Pancreas (tissue), 10 donors: ENCODE measurements around the gene MOB3B. TPM values are rescaled to one million over a fixed set of nuclear protein-coding genes. Genes with fewer than 3 reads are reported as not detected.

Source experiments
- ATAC-seq, 4 donors: fragments of 200-7000 bp; cut with Tn5 transposase; one replicate each; pipeline versions ENCODE4 v1.8.0 to v1.9.1; 2020; ENCODE audit warnings: mild to moderate bottlenecking in 4 of 4, moderate library complexity in 4 of 4
- DNase-seq, 6 donors: peaks; one replicate each; pipeline ENCODE4 v3.0.0-alpha.2; 2020
- FAIRE-seq: peaks from 2 replicates; lab custom pipeline; 2012; peaks lifted over from hg19 to GRCh38; lab: Jason Lieb, UNC
- H3K27ac ChIP-seq, 4 donors: fragments of 200-600 bp; sonication (generic); 1 replicate in 3 of 4; 2 replicates in 1 of 4; pipeline versions ENCODE4 v1.5.0 to v1.8.0; 2020
- H3K27me3 ChIP-seq, 4 donors: fragments of 200-600 bp; one replicate each; pipeline ENCODE4 v1.8.0; 2021
- H3K36me3 ChIP-seq, 3 donors: fragments of 200-600 bp; sonication (generic) in 1 of 3; one replicate each; pipeline versions ENCODE4 v1.5.0 to v1.8.0; 2020 to 2021
- H3K4me1 ChIP-seq, 3 donors: fragments of 200-600 bp; one replicate each; pipeline ENCODE4 v1.8.0; 2021
- H3K4me3 ChIP-seq, 4 donors: fragments of 200-600 bp; sonication (generic) in 2 of 4; one replicate each; pipeline versions ENCODE4 v1.5.0 to v1.8.0; 2020 to 2021
- H3K9me3 ChIP-seq, 4 donors: fragments of 200-600 bp; one replicate each; pipeline ENCODE4 v1.8.0; 2021
- WGBS, 2 donors: extraction: QIAGEN DNeasy Blood & Tissue Kit; methylation state at CpG; one replicate each; pipeline ENCODE4 v1.1.7; 2013; 5-methylcytosine and 5-hydroxymethylcytosine counted together
- intact Hi-C, 3 donors: fragments of 100-400 bp; cut with DNase I; formaldehyde crosslinking; loops; one replicate each; pipeline versions ENCODE4 v1.11.1 to v1.14.2; 2022
- polyA plus RNA-seq, 2 donors: library from polyadenylated mRNA; stranded (reverse); fragments of 200-250 nt; gene quantifications; one replicate each; pipeline ENCODE4 v1.2.3, GENCODE V29; 2013
- total RNA-seq, 6 donors: library from RNA; stranded (reverse); fragmentation: NEBNext Ultra II Directional in 4 of 6; extraction: Animal tissue kit (Norgen Biotek cat#: 25700) in 4 of 6; gene quantifications; one replicate each; pipeline versions ENCODE4 v1.2.1 to v1.2.4, GENCODE V29; 2021 to 2023
- TF ChIP-seq, protein P1 (sequence below), 4 donors: fragments of 200-600 bp; sonication (generic) in 3 of 4; IDR thresholded peaks; one replicate each; pipeline versions ENCODE4 v1.5.0 to v1.8.0; 2021; ENCODE audit warnings: antibody characterized with exemption in 4 of 4
- donor health status: healthy with polysubstance abuse.
- donor health status: DM: no; HTN: no; CAD: no; lungs with moderate emphysema.
- donor health status: DM: no; HTN: no; CAD: no.
- donor health status: control.
- donor health status: control.
- donor health status: Bipolar disorder and iron deficiency.
- donor health status: DM: yes; HTN: yes; CAD: no.
- donor health status: DM: no; HTN: no; CAD: no.
- donor health status: DM: no; HTN: no; CAD: no.
- donor health status: DM: yes; HTN: yes; CAD: no.

The MOB3B gene
- total and polyA plus RNA-seq, 8 donors: 1.4 to 10.5 (median 4.0) TPM

DNA sequence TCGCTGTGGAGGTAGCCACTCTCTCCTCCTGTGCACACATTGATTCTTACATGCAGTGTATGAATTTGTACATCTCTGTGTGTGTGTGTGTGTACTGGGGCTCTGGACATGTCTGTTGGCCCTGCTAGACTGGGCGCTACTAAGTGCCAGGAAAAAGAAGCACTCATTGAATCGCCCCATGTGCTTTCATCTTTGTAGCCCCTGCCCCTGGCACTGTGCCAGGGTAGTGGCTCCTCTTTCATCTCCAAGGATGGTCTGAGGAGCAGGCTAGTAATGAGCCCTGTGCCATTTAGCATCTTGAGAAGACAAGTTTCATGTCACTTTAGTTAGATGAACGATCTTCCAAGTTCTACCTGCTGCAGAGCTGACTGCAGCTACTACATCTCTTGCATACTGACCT is 198.2 kb downstream of the MOB3B start:
- WGBS, 2 donors: 85 to 94% methylated on average over 4 of the region's 4 CpGs
- H3K27me3 ChIP-seq: no peaks in the 10 kb centered on the region

DNA sequence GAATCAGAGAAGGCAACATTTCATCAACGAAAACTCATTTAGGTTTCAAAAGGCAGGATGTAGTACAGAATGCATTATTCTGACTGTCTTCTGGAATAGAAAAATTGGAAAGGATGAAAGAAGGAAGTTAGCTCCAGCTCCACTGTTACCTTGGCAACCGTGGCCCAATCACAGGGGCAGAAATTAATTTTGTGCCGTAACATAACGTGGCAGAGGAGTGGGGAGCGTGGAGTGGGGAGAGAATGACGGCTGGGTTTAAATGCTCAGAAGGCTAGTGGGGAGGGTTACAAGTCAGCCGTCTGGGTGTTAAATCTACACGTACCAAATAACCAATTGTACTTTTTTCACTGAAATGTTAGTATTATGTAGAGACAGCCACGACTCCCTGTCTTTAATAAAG is 200.3 kb downstream of the MOB3B start:
- Histone ChIP-seq H3K4me1 (peaks cover 0 to 3% (median 0%) of the 10 kb centered on the region in 3 donors), H3K27me3 (no peaks in the 10 kb centered on the region), H3K4me3 (no peak overlapping the region), H3K9me3 (no peaks in the 10 kb centered on the region), H3K27ac (no peak overlapping the region), H3K36me3 (no peaks in the 10 kb centered on the region)
- FAIRE-seq: no peak
- WGBS, 2 donors: 87 to 91% methylated on average over 9 of the region's 9 CpGs
- ATAC-seq: no peak
- DNase-seq: no peak
- TF ChIP-seq, protein P1, sequence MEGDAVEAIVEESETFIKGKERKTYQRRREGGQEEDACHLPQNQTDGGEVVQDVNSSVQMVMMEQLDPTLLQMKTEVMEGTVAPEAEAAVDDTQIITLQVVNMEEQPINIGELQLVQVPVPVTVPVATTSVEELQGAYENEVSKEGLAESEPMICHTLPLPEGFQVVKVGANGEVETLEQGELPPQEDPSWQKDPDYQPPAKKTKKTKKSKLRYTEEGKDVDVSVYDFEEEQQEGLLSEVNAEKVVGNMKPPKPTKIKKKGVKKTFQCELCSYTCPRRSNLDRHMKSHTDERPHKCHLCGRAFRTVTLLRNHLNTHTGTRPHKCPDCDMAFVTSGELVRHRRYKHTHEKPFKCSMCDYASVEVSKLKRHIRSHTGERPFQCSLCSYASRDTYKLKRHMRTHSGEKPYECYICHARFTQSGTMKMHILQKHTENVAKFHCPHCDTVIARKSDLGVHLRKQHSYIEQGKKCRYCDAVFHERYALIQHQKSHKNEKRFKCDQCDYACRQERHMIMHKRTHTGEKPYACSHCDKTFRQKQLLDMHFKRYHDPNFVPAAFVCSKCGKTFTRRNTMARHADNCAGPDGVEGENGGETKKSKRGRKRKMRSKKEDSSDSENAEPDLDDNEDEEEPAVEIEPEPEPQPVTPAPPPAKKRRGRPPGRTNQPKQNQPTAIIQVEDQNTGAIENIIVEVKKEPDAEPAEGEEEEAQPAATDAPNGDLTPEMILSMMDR (IDR thresholded peaks at IDR 0.05): no peak
- intact Hi-C loops: no loop called here

More for the DNA sequence above, 198.2 kb downstream of the MOB3B start:
- FAIRE-seq (no peak), DNase-seq (no peak), ATAC-seq (no peak)
- H3K36me3 ChIP-seq: no peaks in the 10 kb centered on the region
- intact Hi-C loops: loop anchor here in 1 of 3 donors (10.0 kb wide), 1 partner anchor 203 kb away; no protein-coding TSS in a partner anchor
- no peak overlapping the region for H3K4me3 ChIP-seq
- peaks cover 0 to 3% (median 0%) of the 10 kb centered on the region in 3 donors for H3K4me1 ChIP-seq
- no peak overlapping the region for H3K27ac ChIP-seq
- no peaks in the 10 kb centered on the region for H3K9me3 ChIP-seq
- TF ChIP-seq, protein P1 (IDR thresholded peaks at IDR 0.05): no peak

DNA sequence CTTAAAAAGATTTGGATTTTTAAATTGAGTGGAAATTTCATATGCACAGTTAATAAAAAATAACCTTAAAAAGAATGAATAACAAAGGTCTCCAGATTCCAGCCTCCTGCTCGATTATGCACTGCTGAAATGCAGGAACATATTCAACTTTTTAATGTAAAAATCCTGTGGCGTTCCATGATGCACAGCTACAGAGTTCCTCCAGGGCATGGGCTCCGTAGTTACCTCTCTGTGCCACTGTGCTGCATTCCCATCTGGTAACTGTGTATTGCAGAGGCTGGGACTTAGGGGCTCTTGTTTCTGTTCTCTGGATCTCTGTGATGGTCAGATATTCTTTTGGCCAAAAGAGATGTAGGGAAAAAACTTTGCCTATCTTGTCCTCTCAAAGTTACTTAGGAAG is 201.1 kb downstream of the MOB3B start:
- Histone ChIP-seq H3K4me3 (no peak overlapping the region), H3K27ac (no peak overlapping the region), H3K27me3 (no peaks in the 10 kb centered on the region), H3K4me1 (peaks cover 0 to 3% (median 0%) of the 10 kb centered on the region in 3 donors), H3K9me3 (no peaks in the 10 kb centered on the region), H3K36me3 (no peaks in the 10 kb centered on the region)
- ATAC-seq: no peak
- TF ChIP-seq, protein P1 (IDR thresholded peaks at IDR 0.05): no peak
- 81 to 84% methylated on average over 3 of the region's 3 CpGs for WGBS, 2 donors
- no peak for FAIRE-seq
- DNase-seq: no peak
- intact Hi-C loops: no loop called here

DNA sequence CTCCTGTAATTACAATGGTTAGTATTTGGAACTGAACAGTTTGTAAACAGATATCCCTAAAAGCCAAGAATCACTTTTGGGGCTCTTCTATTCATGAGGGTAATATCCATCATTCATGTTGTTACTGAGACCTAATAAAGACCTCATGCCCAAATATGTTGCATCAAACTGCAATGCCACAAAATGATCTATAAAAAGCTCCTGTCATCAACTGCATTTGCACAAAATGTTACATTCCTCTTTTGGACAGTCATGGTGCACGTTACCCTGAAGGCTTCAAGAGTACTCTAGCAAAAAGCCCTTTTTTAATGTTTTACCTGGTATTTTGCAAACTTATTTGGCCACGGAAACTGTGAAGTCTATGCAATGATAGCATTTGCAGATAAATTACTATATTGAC is 218.4 kb downstream of the MOB3B start:
- no peaks in the 10 kb centered on the region for H3K36me3 ChIP-seq
- no peak for DNase-seq
- H3K27me3 ChIP-seq: no peaks in the 10 kb centered on the region
- intact Hi-C loops: no loop called here
- FAIRE-seq: no peak
- TF ChIP-seq, protein P1 (IDR thresholded peaks at IDR 0.05): no peak
- H3K4me1 ChIP-seq: no peaks in the 10 kb centered on the region
- no peak overlapping the region for H3K4me3 ChIP-seq
- H3K27ac ChIP-seq: no peak overlapping the region
- no peaks in the 10 kb centered on the region for H3K9me3 ChIP-seq
- no peak for ATAC-seq
- 78 to 79% methylated on average over 2 of the region's 2 CpGs for WGBS, 2 donors

DNA sequence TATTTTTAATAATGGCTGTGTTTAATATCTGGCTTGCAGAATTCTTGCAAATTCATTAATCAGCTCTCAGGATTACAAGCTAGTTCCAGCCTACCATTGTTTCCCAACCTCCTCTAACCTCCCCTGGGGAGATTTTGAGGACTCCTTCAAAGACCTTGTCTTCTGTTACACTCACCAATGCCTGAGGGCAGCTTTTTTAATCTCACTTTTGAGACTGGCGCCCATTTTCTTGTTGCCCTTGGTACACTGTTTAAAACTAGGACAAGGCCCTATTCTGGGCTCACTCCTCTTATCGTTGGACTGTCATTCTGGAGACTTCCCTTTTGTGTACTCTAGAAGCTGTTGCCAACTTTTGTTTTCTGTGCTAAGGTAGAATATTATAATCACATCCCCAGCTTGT is 219.0 kb downstream of the MOB3B start:
- Histone ChIP-seq H3K4me1 (no peaks in the 10 kb centered on the region), H3K27me3 (no peaks in the 10 kb centered on the region), H3K27ac (no peak overlapping the region), H3K36me3 (no peaks in the 10 kb centered on the region), H3K9me3 (no peaks in the 10 kb centered on the region), H3K4me3 (no peak overlapping the region)
- TF ChIP-seq, protein P1 (IDR thresholded peaks at IDR 0.05): no peak
- ATAC-seq: no peak
- no peak for FAIRE-seq
- intact Hi-C loops: no loop called here
- 31 to 41% methylated on average over 2 of the region's 2 CpGs for WGBS, 2 donors
- no peak for DNase-seq
